H1 (cell line): ENCODE results near the gene IL1RAPL1. TPM values are rescaled to one million over a fixed set of nuclear protein-coding genes. Genes with fewer than 3 reads are reported as not detected.

Source experiments
- SP1 ChIP-seq: IDR thresholded peaks from 2 replicates; pipeline ENCODE4 v1.6.1; 2011; ENCODE audit warnings: low read depth, low read length
- SUZ12 ChIP-seq: fragments of 200-600 bp; sonication (generic); IDR thresholded peaks from 2 replicates; pipeline ENCODE4 v1.6.1; 2012; ENCODE audit warnings: mild to moderate bottlenecking, inconsistent platforms, low read length, moderate library complexity, mixed read lengths
- polyA plus RNA-seq, 7 experiments: library from polyadenylated mRNA; depleted of rRNA in 3 of 7; stranded (reverse) in 5 of 7; unstranded in 2 of 7; fragments of >200 nt in 5 of 7; fragments of 200-250 nt in 2 of 7; gene quantifications; 1 replicate in 5 of 7; 2 replicates in 1 of 7; 4 replicates in 1 of 7; pipeline versions ENCODE4 v1.2.1 to v1.2.3, GENCODE V29; 2011 to 2013; ENCODE audit warnings: missing spikeins in 2 of 7, mixed read lengths in 2 of 7
- total RNA-seq: library from RNA; stranded (reverse); fragmentation: NEBNext Ultra II Directional; extraction: Animal tissue kit (Norgen Biotek cat#: 25700); gene quantifications from 2 replicates; pipeline ENCODE4 v1.2.1, GENCODE V29; 2021

IL1RAPL1 gene
- total and polyA plus RNA-seq, 2 of the 8 experiments (the other 6 are each of a cell fraction or from before 2014, with no cell fraction given): 0.11 to 0.35 TPM

DNA sequence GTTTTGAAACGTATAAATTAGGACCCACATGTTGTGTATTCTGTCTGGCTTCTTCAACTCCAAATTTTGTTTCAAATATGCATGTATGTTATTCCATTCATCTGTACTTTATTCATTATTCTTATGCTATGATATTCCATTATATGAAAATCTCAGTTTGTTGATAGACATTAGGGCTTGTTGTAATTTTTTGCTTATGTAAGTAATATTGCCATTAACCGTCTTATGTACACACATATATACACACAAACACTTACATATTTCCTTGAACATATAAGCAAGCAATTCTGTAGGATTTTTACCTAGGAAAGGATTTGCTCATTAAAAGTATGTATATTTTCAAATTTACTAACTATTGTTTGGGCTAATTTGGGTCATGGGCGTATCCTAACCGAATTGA, 820.1 kb downstream of the IL1RAPL1 start (continued):
- TF ChIP-seq SP1 (no peak), SUZ12 (no peak)
